NCI-H748 (cell line): ENCODE results near the gene RUFY4.
A peak's percentile ranks its signal among the peaks of the same experiment; 100 is the strongest.

Experiments used
- DNase-seq: peaks from one replicate; lab custom pipeline; 2025; ENCODE audit not compliant: unreplicated experiment; lab: John Stamatoyannopoulos, UW

Gene RUFY4

GRCh38 chr2:218068721-218069334 is at the start of gene RUFY4:
RUFY4 (plus strand) TSS chr2:218069253; CDS start chr2:218070606, 1,353 bp downstream.
- DNase-seq: peak; percentile 76

DNA sequence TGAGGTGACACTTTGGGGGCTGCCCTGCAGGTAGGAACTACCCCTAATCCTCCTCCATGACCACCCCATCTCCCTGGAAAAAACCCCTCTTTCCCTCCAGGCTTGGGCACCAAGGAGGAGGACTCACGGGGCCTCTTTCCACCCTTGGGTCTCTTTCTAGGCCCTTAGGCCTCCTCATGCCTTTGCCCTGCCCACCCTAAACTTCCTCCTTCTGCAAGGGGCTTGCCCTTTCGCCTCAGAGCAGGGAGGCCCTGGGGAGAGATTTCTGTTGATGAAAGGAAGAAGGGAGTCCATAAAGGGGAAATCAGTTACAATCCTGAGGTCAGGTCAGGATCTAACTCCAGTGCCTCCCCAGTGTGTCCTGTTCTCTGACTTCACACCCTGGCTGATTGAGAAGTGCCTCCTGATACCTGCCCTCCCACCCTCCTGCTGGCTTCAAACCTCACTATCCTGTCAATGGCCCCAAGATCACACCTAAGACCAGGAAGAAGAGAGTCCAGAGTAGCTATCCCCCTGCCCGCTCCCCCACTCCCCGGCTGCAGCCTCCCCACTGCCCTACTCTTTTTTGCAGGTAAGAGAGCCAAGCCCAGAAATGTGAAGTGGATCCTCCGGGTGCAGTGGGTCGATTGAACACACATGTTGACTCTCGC is 49.5 kb upstream of the RUFY4 start:
- no peak for DNase-seq

DNA sequence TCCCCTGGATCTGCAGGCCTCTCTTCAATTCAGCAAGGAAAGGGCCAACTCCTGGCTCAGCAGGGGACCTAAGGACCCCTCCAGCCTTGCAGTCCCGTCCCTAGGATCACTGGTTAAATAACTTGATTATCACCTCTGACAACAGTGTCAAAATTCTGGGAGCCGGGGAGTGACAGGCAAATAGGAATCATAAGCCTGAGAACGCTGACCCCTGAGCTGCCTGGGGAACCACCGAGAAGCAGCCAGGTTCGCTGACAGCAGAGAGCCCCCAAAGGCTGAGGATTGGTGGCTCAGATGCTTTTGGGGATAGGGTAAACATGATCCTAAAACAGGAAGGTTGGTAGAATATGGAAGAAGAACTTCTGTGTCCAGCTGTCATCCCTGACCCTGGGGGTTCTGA is 48.8 kb upstream of the RUFY4 start:
- no peak for DNase-seq

GRCh38 chr2:218020966-218021535 is 48.0 kb upstream of the RUFY4 start:
- no peak for DNase-seq

DNA sequence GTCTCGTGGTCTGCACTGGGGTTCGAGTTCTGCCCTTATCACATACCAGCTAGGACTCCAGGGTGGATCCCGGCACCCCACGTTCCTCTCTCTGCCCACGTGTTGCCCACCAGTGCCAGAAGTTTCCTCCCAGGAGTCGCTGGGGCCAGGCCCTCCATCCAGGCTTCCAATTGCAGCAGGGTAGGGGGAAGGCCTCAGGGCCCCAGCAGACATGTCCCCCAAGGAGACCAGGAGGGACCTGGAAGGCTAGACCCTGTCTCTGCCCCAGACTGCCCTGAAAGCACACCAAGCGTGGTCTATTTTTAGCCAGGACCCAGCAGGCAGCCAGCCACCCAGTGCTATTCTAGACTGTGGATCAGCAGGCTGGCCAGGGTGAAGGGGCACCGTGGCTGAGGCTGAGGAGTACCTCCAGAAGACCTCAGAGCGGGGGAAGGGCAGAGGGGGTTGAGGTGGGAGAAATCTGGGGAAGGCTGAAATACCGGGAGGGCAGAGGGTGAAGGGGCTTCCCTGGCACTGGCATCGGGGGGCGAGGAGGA is 47.4 kb upstream of the RUFY4 start:
- DNase-seq: no peak

- no peak for DNase-seq
Measured at GRCh38 chr2:218022131-218022850, 46.8 kb upstream of the RUFY4 start.

DNA sequence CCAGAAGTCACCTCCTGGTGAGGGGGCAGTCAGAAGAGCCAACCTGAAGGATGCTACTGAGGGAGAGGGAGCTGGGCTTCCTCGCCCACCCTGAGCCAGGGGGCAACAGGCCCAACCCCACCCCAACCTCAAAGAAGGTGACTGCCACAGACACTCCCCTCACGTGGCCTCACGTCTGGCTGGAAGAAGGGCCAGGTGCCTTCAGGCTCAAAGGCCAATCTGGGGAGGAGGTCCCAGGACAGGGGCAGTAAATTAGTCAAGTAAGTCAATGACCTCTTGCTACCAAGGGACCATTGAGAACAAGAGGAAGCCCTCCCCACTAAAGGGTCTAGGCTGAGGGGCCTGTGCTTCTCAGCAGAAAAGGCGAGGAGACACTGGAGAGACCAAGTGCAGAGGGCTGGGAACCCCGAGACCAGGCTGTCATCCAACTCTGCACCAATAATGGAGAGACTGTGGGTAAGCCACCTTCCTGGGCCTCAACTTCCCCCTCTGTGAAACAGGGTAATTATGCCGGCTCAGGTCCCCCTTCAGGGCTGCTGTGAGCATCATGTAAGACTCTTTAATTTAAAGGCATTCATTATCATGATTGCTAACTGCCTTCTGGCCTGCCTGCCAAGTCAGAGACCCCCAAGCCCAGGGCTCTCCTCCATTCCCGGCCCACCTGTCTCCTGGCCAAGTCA is 46.1 kb upstream of the RUFY4 start:
- DNase-seq: no peak

- DNase-seq: no peak
Measured at GRCh38 chr2:218023636-218024035, 45.4 kb upstream of the RUFY4 start.

GRCh38 chr2:218024336-218024735 is 44.7 kb upstream of the RUFY4 start:
- DNase-seq: no peak

DNA sequence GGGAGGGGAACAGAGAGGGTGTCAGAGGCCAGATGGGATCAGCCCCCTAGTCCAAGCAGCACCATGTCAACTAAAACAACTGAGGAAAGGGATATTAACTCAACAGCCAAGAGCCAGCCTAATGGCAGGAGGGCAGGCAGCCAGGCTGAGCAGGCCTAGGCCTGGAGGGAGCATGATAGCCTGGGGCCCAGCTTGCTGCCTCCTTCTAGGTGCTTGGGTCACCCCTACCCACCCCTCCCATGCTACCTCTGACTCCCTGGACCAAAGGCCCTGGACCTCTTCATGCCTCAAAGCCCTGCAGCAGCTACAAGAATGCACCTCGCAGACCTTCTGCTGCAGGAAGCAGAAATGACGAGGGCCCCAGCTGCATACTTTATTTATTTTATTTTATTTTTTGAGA is 44.2 kb upstream of the RUFY4 start:
- DNase-seq: no peak

GRCh38 chr2:218026244-218026643 is 42.8 kb upstream of the RUFY4 start:
- no peak for DNase-seq

DNA sequence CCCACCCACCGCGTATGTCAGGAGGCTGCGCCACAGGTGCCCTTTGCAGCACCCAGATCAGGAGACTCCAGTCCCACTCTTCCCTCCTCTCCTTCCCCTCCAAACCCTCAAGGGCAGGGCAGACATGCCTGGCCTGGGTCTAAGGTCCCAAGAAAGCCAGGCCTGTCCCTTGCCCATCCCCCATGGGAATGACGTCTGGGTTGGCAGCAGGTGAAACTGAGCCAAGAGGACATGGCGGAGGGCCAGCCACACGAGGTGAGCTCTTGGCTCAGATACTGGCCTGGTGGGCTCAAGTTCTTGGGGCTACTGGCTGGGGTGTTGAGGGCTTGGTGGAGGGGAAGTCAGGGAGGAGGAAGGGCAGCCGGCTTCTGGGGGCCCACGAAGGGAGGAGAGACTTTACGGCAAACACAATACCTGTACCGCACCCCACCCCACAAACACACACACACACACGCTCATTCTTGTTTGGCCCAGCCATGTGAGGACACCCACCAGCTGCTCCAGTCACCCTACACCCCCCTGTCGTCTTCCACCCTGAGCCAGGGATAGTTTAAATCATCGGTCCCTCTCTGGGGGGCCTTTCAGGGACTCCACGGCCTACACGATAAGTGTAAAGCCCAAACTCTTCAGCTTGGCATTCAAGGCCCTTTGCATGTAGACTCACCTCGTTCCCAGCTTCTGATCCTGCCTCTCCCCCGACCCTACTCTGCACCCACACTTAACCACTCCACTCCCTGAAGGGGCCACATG is 42.2 kb upstream of the RUFY4 start:
- no peak for DNase-seq

DNA sequence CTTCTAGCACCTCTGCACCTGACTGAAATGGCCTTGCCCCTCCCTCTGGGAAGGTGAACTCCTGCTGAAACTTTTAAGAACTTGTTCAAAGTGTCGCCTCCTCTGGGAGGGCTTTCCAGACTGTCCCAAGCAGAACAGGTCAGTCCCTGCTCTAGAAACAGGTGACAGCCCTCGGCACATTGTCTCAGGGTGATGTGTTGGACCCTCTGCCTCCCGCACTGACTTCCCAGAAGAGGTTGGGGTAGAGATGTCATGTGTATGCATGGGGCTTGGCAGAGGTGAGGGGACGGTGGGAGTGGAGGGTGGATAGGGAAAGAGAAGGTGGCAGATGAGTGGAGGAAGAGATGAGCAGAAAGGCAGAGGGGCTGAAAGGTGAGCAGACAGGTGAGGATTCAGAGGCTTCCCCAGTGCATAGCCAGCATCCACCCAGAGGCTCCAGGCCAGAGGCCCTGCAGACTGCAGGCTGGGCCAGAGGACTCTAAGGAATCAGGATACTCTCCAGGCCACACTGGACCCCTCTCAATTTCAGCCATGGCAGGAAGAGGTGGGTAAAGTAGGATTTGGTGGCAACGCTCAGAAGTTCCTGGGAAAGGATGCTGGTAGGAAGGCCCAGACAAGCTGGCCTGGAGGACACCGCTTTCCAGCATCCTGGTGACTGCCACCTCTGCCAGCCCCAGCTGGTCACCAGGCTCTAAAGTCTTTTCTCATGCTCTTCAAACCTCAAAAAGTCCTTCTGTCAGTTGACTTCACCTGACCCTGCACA is 41.4 kb upstream of the RUFY4 start:
- DNase-seq: no peak

DNA sequence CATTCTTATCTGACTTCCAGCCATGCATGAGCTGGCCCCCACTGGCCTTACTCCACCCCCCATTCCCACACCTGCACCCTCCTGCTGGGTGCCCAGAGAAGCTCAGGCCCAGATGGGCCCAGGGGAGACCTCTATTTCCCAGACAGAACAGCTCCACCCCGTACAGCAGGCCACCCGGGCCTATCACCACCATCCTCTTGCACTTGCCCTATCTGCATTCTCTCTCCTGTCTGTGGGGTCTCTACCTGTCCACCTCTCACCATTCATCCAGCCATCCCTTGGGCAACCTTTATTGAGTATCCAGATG is 40.9 kb upstream of the RUFY4 start:
- no peak for DNase-seq

GRCh38 chr2:218028562-218029348 is 40.3 kb upstream of the RUFY4 start:
- no peak for DNase-seq

DNA sequence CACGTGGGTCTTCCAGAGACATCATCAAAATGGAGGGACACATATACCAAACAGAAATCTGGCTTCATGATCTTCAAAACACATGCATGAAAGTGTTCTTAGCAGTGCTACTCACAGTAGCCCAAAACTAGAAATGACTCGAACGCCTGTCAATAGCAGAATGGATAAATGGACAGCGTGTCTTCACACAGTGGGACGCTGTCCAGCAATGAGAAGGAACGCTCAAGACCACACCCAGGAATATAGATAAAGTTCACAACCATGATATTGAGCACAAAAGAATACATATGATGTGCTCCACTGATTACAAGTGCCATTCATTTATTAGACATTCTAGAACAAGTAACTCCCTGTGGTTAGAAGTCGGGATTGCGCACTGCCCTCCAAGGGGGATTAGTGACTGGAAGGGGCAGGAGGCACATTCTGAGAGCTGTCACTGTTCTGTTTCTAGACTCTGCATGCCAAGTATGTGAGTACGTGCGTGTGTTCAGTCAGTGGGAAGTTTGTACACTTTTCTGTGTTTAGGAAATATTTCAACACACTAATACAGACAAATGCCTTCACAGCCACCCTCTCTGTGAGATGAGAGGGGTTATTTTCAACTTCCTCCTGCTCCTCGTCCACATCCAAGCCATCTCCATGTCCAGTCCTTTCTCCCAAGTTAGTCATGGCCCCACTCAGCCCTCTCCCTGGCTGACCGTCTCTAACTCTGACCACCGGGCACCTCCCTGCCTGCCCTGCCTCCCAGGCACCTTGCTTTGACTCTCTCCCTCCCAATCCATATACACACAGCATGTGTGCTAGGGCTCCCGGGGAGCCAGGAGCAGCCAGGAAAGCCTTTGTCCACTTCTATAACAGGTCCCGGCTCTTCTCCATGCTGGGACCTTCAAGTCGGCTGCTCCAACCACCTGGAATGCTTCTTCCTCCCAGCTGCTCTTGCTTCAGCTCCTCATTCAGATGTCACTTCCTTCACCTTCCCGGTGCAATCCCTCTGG is 39.4 kb upstream of the RUFY4 start:
- no peak for DNase-seq

DNA sequence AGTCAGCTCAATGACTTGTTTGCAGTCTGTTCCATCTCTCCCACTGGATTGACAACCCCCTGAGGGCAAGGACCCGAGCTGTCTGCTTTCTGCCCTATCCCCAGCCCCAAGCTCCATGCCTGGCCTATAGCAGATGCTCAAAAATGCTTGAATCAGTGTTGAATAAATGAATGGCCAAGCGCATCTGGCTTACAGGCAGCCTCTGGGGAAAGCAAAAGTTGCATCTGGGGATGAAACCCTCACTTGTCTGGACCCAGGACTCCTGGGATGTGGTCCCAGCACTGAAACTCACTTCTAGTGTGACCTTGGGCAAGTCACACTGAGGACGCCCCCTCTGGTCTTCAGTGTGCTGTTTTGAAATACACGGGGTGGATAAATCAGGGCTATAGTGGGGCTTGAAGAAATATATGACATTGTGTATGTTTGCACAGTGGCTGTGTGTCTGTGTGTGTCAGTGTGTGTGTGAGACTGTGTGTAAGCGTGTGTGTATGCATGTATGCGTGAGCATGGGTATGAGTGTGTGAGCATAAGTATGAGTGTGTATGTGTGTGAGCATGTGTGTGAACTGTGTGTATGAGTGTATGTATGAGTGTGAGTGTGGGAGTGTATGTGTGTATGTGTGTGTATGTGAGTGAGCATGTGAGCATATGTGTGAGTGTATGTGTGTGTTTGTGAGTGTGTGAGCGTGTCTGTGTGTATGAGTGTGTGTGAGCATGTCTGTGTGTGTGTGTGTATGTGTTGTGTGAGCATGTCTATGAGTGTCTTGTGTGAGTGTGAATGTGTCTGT is 38.5 kb upstream of the RUFY4 start:
- DNase-seq: no peak
